ENCODE data around the gene FRYL.

DNA sequence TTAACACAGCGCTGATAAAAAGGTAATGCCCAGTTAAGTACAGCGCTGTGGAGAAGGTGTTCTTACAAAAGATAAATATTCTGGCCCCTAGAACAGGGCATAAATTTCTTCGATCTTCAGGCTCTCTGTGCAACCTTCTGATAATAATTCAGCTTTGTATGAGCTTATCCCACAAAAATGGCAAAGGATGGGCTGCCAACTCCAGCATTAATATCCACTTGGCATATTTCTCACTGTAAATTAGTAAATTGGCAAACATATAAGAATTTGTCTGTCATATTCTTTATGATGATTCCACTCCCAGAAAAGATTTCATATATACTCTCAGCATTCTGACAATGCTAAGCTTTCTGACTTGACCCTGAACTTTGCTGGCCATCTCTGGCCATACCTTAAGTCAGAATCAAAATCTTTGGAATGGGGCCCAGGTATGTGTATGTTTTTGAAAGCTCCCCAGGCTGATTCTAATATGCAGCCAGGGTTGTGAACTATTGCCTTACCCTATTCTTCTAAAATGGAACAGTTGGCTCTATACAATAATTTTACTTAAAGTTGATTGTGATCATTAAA, 134.8 kb downstream of the FRYL start:
- TF ChIP-seq, protein P1, sequence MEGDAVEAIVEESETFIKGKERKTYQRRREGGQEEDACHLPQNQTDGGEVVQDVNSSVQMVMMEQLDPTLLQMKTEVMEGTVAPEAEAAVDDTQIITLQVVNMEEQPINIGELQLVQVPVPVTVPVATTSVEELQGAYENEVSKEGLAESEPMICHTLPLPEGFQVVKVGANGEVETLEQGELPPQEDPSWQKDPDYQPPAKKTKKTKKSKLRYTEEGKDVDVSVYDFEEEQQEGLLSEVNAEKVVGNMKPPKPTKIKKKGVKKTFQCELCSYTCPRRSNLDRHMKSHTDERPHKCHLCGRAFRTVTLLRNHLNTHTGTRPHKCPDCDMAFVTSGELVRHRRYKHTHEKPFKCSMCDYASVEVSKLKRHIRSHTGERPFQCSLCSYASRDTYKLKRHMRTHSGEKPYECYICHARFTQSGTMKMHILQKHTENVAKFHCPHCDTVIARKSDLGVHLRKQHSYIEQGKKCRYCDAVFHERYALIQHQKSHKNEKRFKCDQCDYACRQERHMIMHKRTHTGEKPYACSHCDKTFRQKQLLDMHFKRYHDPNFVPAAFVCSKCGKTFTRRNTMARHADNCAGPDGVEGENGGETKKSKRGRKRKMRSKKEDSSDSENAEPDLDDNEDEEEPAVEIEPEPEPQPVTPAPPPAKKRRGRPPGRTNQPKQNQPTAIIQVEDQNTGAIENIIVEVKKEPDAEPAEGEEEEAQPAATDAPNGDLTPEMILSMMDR (IDR thresholded peaks at IDR 0.05): no peak
- TF ChIP-seq ZFX (IDR thresholded peaks at IDR 0.05; ENCODE audit: borderline replicate concordance): no peak

Measured in 22Rv1 (cell line).